Tibial nerve (tissue), 4 donors: ENCODE results near the gene PDSS2. TPM values are rescaled to one million over a fixed set of nuclear protein-coding genes. Genes with fewer than 3 reads are reported as not detected.
"Not testable (repeated sequence)": the region's sequence is repeated elsewhere in the genome, so short reads cannot be mapped to it uniquely, and the experiment has no call there.

Experiments used
- DNase-seq, 2 donors: peaks; one replicate each; pipeline ENCODE4 v3.0.0-alpha.2; 2019; ENCODE audit warnings: low spot score in 2 of 2
- H3K27ac ChIP-seq, 4 donors: fragments of 200-600 bp; sonication (generic) in 3 of 4; one replicate each; pipeline ENCODE4 v1.5.1; 2017 to 2019; ENCODE audit warnings: mild to moderate bottlenecking in 1 of 4
- H3K27me3 ChIP-seq, 2 donors: fragments of 200-600 bp; sonication (generic) in 1 of 2; one replicate each; pipeline versions ENCODE4 v1.5.1 to v1.6.0; 2017 to 2019
- H3K36me3 ChIP-seq, 3 donors: fragments of 200-600 bp; sonication (generic); one replicate each; pipeline ENCODE4 v1.5.1; 2018 to 2019
- H3K4me1 ChIP-seq, 4 donors: fragments of 200-600 bp; sonication (generic) in 3 of 4; one replicate each; pipeline ENCODE4 v1.5.1; 2017 to 2019
- H3K4me3 ChIP-seq, 4 donors: fragments of 200-600 bp; sonication (generic) in 3 of 4; one replicate each; pipeline ENCODE4 v1.5.1; 2017 to 2019; ENCODE audit warnings: mild to moderate bottlenecking in 1 of 4, moderate library complexity in 1 of 4
- H3K9me3 ChIP-seq, 4 donors: fragments of 200-600 bp; sonication (generic) in 3 of 4; one replicate each; pipeline ENCODE4 v1.5.1; 2017 to 2019
- CTCF ChIP-seq, 5 experiments: fragments of 200-600 bp in 3 of 5; fragments of 450-650 bp in 2 of 5; sonication (generic) in 3 of 5; IDR thresholded peaks; one replicate each; pipeline ENCODE4 v1.5.1; 2016 to 2019; ENCODE audit warnings: antibody characterized with exemption in 5 of 5, mild to moderate bottlenecking in 3 of 5, moderate library complexity in 2 of 5
- EP300 ChIP-seq, 2 donors: sonication (generic); formaldehyde crosslinking; IDR thresholded peaks; one replicate each; pipeline ENCODE4 v1.6.1; 2017; ENCODE audit warnings: antibody characterized with exemption in 2 of 2, mild to moderate bottlenecking in 1 of 2
- POLR2A ChIP-seq, 2 donors: fragments of 450-650 bp; IDR thresholded peaks; one replicate each; pipeline ENCODE4 v1.6.1; 2017; ENCODE audit warnings: antibody characterized with exemption in 2 of 2, mild to moderate bottlenecking in 2 of 2, moderate library complexity in 2 of 2
- WGBS, 2 donors: methylation state at CpG; one replicate each; pipeline ENCODE4 v1.1.5; 2018; 5-methylcytosine and 5-hydroxymethylcytosine counted together
- total RNA-seq, 4 donors: library from RNA; depleted of rRNA; stranded (reverse); fragments of >200 nt; gene quantifications; one replicate each; pipeline ENCODE4 v1.1.0, GENCODE V29; 2016

The PDSS2 gene
- total RNA-seq, 4 donors from 2014 or later = 8.2 to 9.4 (median 8.6) TPM

GRCh38 chr6:107120404-107120803 is 339.0 kb downstream of the PDSS2 start:
- H3K36me3 ChIP-seq = no peaks in the 10 kb centered on the region
- H3K9me3 ChIP-seq = no peaks in the 10 kb centered on the region
- no peak overlapping the region for H3K4me3 ChIP-seq
- 99 to 100% methylated on average over 4 of the region's 4 CpGs for WGBS, 2 donors
- peaks cover 0 to 14% (median 7%) of the 10 kb centered on the region in 4 donors for H3K4me1 ChIP-seq
- no peak for DNase-seq
- no peak overlapping the region for H3K27ac ChIP-seq
- TF ChIP-seq CTCF (IDR thresholded peaks at IDR 0.05) = no peak
- TF ChIP-seq EP300 (IDR thresholded peaks at IDR 0.05) = no peak
- TF ChIP-seq POLR2A (IDR thresholded peaks at IDR 0.05) = no peak
- no peaks in the 10 kb centered on the region for H3K27me3 ChIP-seq

GRCh38 chr6:107118976-107119375 is 340.4 kb downstream of the PDSS2 start:
- no peak overlapping the region for H3K27ac ChIP-seq
- H3K36me3 ChIP-seq = no peaks in the 10 kb centered on the region
- peaks cover 0 to 15% (median 8%) of the 10 kb centered on the region in 4 donors for H3K4me1 ChIP-seq
- WGBS, 2 donors = 34 to 58% methylated on average over 2 of the region's 2 CpGs
- H3K9me3 ChIP-seq = no peaks in the 10 kb centered on the region
- H3K4me3 ChIP-seq = no peak overlapping the region
- TF ChIP-seq POLR2A (IDR thresholded peaks at IDR 0.05) (no peak), EP300 (IDR thresholded peaks at IDR 0.05) (no peak), CTCF (IDR thresholded peaks at IDR 0.05) (no peak)
- H3K27me3 ChIP-seq = no peaks in the 10 kb centered on the region
- DNase-seq = no peak

- H3K9me3 ChIP-seq, H3K27ac ChIP-seq, H3K4me3 ChIP-seq, DNase-seq, H3K36me3 ChIP-seq, H3K27me3 ChIP-seq: not testable (repeated sequence)
- H3K4me1 ChIP-seq = peaks cover 0 to 19% (median 11%) of the 10 kb centered on the region in 4 donors
- WGBS, 2 donors = 96 to 98% methylated on average over 9 of the region's 9 CpGs
These were observed 340.8 kb downstream of the PDSS2 start for GRCh38 chr6:107118540-107118939.

- Histone ChIP-seq H3K9me3 (no peaks in the 10 kb centered on the region), H3K36me3 (no peaks in the 10 kb centered on the region), H3K27ac (no peak overlapping the region), H3K4me1 (peaks cover 0 to 21% (median 11%) of the 10 kb centered on the region in 4 donors), H3K4me3 (no peak overlapping the region), H3K27me3 (no peaks in the 10 kb centered on the region)
- DNase-seq = no peak
- 30 to 31% methylated on average over 7 of the region's 7 CpGs for WGBS, 2 donors
- TF ChIP-seq EP300 (IDR thresholded peaks at IDR 0.05) = no peak
- TF ChIP-seq CTCF (IDR thresholded peaks at IDR 0.05) = no peak
- no peak for TF ChIP-seq POLR2A (IDR thresholded peaks at IDR 0.05)
These were observed 342.4 kb downstream of the PDSS2 start for GRCh38 chr6:107116931-107117330.

GRCh38 chr6:107116328-107116892 is 343.0 kb downstream of the PDSS2 start:
- no peak for TF ChIP-seq POLR2A (IDR thresholded peaks at IDR 0.05)
- no peak for TF ChIP-seq CTCF (IDR thresholded peaks at IDR 0.05)
- no peak for TF ChIP-seq EP300 (IDR thresholded peaks at IDR 0.05)
- no peak for DNase-seq
- 2 to 3% methylated on average over 15 of the region's 15 CpGs for WGBS, 2 donors
- Histone ChIP-seq H3K4me3 (peak overlapping the region; percentile 62 to 86 (median 73)), H3K4me1 (peaks cover 0 to 21% (median 11%) of the 10 kb centered on the region in 4 donors), H3K27me3 (no peaks in the 10 kb centered on the region), H3K27ac (no peak overlapping the region), H3K36me3 (no peaks in the 10 kb centered on the region), H3K9me3 (no peaks in the 10 kb centered on the region)
